TTC549 (cell line): ENCODE measurements around the gene RBCK1.
"Not testable (repeated sequence)": the region's sequence is repeated elsewhere in the genome, so short reads cannot be mapped to it uniquely, and the experiment has no call there.

Source experiments
- FAIRE-seq: peaks from 2 replicates; lab custom pipeline; 2012; peaks lifted over from hg19 to GRCh38; lab: Jason Lieb, UNC

The RBCK1 gene

DNA sequence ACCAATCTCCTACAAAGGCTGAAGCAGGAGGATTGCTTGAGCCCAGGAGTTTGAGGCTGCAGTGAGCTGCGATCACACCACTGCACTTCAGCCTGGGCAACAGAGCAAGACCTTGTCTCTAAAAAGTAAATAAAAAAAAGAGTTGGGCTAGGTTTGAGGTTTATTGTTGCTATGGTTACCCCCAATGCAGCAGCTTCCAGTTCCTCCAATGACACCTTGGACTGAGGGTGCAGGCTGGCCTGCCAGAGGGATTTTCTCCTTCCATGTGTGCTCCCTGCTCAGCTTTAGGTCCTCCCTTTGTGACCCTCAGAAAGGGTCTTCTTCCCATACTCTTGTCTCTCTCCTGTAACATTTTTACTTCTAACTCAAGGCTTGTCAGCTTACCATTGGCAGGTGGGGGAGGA, 64.8 kb downstream of the RBCK1 start:
- FAIRE-seq: no peak

- FAIRE-seq: no peak
These were observed 66.5 kb downstream of the RBCK1 start for GRCh38 chr20:474581-474980.

GRCh38 chr20:475463-476357, 67.6 kb downstream of the RBCK1 start:
- no peak for FAIRE-seq

DNA sequence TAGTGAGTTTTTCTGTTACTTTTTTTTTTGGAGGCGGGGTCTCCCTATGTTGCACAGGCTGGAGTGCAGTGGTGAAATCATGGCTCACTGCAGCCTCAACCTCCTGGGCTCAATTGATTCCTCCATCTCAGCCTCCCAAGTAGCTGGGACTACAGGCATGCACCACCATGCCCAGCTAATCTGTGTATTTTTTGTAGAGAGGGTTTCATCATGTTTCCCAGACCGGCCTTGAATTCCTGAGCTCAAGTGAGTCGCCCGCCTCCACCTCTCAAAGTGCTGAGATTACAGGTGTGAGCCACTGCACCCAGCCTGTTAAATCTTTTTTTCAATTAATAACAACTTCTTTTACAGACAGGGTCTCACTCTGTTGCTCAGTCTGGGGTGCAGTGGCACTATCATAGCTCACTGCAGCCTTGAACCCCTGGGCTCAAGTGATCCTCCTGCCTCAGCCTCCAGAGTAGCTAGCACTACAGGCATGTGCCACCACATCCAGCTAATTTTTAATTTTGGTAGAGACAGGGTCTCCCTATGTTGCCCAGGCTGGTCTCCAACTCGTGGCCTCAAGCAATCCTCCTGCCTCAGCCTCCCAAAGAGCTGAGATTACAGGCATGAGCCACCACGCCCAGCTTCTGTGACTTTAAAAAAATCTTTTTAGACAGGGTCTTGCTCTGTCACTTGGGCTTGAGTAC, 68.6 kb downstream of the RBCK1 start:
- not testable (repeated sequence) for FAIRE-seq

GRCh38 chr20:478010-478948, 70.2 kb downstream of the RBCK1 start:
- FAIRE-seq: no peak

DNA sequence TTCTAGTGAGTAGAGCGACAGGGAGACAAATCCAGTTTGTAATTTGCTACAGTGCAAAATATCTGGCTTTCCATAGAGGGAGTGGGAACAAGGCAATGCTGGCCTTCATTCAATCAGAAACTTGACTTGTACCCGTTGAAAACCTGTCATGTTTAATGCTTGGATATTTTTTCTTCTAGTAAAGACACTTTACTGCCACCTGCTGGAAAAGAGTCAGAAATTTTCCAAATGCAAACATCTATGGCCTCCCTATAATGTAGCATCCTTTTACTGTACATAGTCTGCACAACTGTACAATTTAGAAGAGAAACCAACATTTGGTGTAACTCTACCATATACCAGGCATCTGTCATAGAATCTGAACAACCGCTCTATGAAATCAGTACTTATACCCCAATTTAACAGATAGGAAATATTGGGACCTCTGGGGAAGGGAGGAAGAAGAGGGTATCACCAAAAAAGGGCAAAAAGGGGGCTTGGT, 70.9 kb downstream of the RBCK1 start:
- FAIRE-seq: peak; percentile 88

- no peak for FAIRE-seq
These were observed 71.4 kb downstream of the RBCK1 start for GRCh38 chr20:479487-479886.

- no peak for FAIRE-seq
These were observed 71.9 kb downstream of the RBCK1 start for GRCh38 chr20:480044-480443.

- FAIRE-seq: no peak
These were observed 73.1 kb downstream of the RBCK1 start for GRCh38 chr20:481167-481566.
